Measurements from ENCODE around the gene BEGAIN.
A peak's percentile ranks its signal among the peaks of the same experiment; 100 is the strongest.

Gene BEGAIN

DNA sequence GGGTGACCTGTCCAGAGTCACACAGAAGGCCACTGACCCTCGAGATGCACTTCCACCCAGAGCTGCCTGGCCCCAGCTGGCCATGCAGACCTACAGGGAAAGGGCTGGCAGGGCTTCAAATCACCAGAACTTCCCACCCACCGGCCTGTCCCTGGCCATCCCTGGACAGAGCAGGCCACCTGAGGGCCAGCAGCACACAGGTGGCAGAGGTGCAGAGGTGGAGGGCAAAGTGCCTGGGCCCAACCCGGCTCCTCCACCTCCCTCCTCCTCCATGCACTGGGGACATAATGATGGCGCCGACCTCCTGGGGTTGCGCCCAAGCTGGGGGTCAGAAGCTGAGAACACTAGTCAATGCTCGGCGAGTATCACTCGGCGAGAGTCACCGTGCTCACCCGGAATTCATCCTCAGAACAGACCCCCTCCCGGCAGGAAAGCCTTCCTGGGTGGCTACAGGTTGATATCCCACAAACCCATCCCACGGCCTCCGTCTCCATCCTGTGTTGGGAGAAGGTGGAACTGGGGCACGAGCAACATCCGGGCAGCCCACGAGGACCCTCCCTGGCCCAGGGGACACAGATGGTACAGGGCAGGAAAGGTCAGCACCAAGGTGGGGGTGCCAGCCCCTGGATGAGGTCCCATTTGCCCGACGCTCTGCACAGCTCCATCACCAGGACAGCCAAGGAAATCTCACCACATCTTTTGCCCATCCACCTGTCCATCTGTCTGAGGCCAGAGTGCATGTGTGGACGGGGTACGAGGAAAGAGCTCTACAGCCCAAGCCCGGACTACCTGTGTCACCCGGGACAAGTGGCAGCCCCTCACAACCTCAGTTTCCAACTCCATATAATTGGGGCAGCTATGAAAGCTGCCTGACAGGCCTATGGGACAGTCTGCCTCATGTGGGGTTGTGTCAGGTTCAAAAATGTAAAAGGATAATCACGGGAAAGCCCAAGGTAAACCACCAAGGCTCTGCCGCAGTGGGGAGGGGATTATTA lies 10.8 kb downstream of the BEGAIN start:
- Histone ChIP-seq H3K27me3 (peaks cover 0 to 20% (median 8%) of the 10 kb centered on the region in 11 experiments; a peak in 14 of 22 replicates), H3K4me1 (peaks cover 4 to 55% (median 49%) of the 10 kb centered on the region in 10 experiments; a peak in 19 of 20 replicates), H3K9me3 (replicated peaks in 1 of 11) (peaks cover 0 to 11% (median 6%) of the 10 kb centered on the region in 11 experiments; a peak in 9 of 22 replicates), H4K20me1 (peaks cover 0 to 21% (median 5%) of the 10 kb centered on the region in 11 experiments; a peak in 11 of 22 replicates), H3K4me3 (no peak overlapping the region), H3K36me3 (no peaks in the 10 kb centered on the region), H3K27ac (no peak overlapping the region), H3K9ac (no peak overlapping the region), H3K4me2 (peak overlapping the region in 6 of 11 experiments; percentile 86 to 99 (median 96); a peak in 12 of 22 replicates)
- TF ChIP-seq Cebpa-rat (IDR thresholded peaks at IDR 0.05), result no peak

DNA sequence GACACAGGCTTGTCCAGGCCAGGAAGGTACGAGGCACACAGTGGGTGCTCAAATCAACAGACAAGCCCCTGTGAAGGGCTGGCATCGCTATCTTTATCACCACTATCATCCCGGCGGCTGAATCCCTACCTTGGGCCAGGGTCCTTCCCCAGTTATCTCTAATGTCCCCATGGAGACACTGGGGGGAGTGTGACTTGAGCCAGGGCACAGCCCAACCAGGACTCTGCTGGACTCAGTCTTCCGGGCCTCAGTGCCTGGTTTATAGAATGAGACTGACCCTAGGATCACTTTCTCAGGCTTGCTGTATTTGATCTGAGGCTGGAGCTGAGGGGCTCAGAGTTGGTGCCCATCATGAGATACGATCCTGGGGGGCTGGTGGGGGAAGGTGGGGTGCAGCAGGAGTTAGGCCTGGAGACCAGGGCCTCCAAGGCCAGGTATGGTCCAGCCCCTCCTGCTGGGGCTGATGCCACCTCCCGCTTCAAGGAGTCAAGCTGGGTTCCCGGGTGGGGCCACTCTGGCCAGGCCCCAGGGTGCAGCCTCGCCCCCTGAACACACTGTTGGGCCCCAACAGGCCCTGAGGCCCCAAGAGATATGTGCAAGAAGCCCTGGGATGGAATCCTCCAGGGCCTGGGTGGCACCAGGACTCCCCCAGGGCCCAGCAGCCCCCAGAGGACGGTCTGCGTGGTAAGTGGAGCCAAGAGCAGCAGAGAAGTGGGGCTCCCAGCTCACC lies 11.8 kb downstream of the BEGAIN start:
- Histone ChIP-seq H3K9ac (no peak overlapping the region; a peak in 1 of 22 replicates), H4K20me1 (peaks cover 0 to 31% (median 11%) of the 10 kb centered on the region in 11 experiments; a peak in 13 of 22 replicates), H3K27ac (peak overlapping the region in 1 of 11 experiments; percentile 2; a peak in 1 of 22 replicates), H3K9me3 (replicated peaks in 1 of 11) (peaks cover 0 to 11% (median 6%) of the 10 kb centered on the region in 11 experiments; a peak in 9 of 22 replicates), H3K4me2 (peak overlapping the region in 9 of 11 experiments; percentile 65 to 99 (median 95); a peak in 16 of 22 replicates), H3K4me1 (peaks cover 11 to 65% (median 58%) of the 10 kb centered on the region in 10 experiments; a peak in 19 of 20 replicates), H3K4me3 (no peak overlapping the region; a peak in 1 of 20 replicates), H3K36me3 (no peaks in the 10 kb centered on the region), H3K27me3 (peaks cover 7 to 29% (median 18%) of the 10 kb centered on the region in 11 experiments)
- TF ChIP-seq Cebpa-rat (IDR thresholded peaks at IDR 0.05), result no peak

DNA sequence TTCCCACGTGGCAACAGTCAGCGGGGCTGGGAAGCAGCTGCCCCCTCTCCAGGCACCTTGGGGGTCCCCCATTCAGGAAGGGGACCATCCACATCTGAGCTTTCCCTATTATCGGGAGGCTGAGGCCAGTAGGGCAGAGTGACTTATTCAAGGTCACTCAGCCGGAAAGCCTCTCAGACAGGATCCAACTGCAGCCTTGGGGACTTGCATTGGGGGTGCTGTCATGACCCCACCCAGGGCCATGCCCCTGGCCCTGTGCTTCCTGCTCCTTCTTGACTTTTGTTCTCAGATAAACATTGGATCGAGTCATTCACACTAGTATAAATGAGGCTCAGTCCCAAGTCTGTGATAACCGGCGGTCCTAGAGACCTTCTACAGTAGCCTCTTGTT lies 12.6 kb downstream of the BEGAIN start:
- H4K20me1 ChIP-seq, result peaks cover 0 to 39% (median 19%) of the 10 kb centered on the region in 11 experiments; a peak in 14 of 22 replicates
- H3K27ac ChIP-seq, result no peak overlapping the region
- no peak overlapping the region; a peak in 1 of 20 replicates for H3K4me3 ChIP-seq
- H3K36me3 ChIP-seq, result no peaks in the 10 kb centered on the region
- peaks cover 0 to 11% (median 6%) of the 10 kb centered on the region in 11 experiments; a peak in 9 of 22 replicates for H3K9me3 ChIP-seq (replicated peaks in 1 of 11)
- peak overlapping the region in 2 of 11 experiments; percentile 2 to 24; a peak in 1 of 22 replicates for H3K9ac ChIP-seq
- H3K4me2 ChIP-seq, result peak overlapping the region in 10 of 11 experiments; percentile 1 to 99 (median 91); a peak in 19 of 22 replicates
- peaks cover 11 to 72% (median 65%) of the 10 kb centered on the region in 10 experiments; a peak in 19 of 20 replicates for H3K4me1 ChIP-seq
- TF ChIP-seq Cebpa-rat (IDR thresholded peaks at IDR 0.05), result no peak
- H3K27me3 ChIP-seq, result peaks cover 15 to 37% (median 26%) of the 10 kb centered on the region in 11 experiments

DNA sequence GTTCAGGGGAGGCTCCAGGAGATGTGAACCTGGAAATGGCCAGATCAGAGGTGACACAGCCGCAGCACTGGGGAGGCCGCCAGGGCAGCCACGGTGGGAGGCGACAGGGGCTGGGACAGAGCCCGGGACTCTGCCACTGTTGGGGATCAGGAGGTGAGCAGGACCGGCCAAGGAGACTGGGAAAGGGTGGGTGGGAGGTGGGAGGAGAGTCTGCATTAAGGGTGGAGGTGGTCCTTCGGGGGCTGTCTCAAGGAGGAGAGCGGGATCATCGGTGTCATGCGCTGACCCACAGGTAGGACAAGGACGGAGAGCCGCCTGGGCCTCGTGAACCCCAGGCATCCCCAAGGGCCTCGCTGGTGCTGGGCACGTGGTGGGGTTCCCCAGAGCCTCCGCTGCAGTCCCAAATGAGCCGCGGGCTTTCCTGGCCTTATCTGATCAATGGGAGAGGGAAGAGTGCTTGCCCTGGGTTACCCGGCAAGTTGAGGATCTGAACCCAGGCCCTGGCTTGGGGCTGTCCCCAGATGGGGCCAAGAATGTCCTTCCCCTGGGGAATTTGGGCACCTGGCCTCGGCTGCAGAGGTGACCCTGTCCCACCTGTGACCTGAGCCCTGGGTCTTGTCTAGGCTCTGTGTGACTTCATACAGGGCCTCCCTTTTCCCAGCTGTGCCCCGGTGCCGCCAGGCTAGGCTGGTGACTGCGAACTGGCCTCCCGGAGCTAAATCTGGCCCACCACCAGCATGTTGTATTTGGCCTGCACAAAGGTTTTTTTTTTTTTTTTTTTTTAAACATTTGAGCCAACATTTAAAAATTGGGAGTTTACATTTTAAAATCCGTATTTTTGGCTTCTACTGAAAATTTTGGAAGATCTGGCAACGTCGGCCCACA lies 13.2 kb downstream of the BEGAIN start:
- TF ChIP-seq Cebpa-rat (IDR thresholded peaks at IDR 0.05), result no peak
- Histone ChIP-seq H3K9ac (peak overlapping the region in 4 of 11 experiments; percentile 29 to 59 (median 51); a peak in 4 of 22 replicates), H3K4me2 (peak overlapping the region in 10 of 11 experiments; percentile 21 to 99 (median 91); a peak in 18 of 22 replicates), H3K27me3 (peaks cover 22 to 44% (median 32%) of the 10 kb centered on the region in 11 experiments), H3K9me3 (replicated peaks in 1 of 11) (peaks cover 0 to 8% (median 6%) of the 10 kb centered on the region in 11 experiments; a peak in 9 of 22 replicates), H3K4me3 (peak overlapping the region in 1 of 10 experiments; percentile 2; a peak in 1 of 20 replicates), H3K36me3 (no peaks in the 10 kb centered on the region), H4K20me1 (peaks cover 0 to 45% (median 23%) of the 10 kb centered on the region in 11 experiments; a peak in 14 of 22 replicates), H3K27ac (peak overlapping the region in 3 of 11 experiments; percentile 16 to 32 (median 30); a peak in 2 of 22 replicates), H3K4me1 (peaks cover 12 to 78% (median 70%) of the 10 kb centered on the region in 10 experiments)

DNA sequence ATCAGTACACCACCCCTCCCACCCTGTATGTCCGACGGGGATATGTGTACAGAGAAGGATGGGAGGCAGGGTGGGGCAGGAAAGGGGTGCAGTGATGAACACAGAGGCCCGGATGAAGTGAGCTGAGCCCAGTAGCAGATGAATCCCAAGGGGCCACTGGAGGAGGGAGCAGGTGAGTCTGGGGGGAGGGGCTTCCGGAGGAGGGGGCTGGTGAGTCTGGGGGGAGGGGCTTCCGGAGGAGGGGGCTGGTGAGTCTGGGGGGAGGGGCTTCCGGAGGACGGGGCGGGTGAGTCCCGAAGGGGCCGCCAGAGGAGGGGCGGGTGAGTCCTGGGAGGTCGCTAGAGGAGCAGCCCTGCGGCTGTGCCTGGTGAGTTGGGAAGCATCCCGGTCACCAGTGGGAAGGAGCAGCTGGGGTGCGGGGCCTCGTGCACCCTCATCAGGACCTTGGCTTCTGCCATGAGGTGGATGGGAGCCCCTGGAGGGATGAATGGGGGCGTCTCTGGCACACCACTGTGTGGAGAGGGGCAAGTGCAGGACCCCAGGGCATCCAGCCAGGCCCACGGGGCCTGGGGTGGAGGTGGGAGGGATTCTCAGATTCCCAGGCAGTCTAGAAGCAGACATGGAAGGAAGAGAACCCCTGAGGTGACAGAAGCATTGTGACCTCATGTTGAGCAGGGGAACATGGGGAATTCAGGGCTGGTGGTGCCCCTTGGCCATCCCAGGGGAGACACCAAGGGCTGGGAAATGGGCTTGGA lies 14.0 kb downstream of the BEGAIN start:
- H3K9ac ChIP-seq, result peak overlapping the region in 4 of 11 experiments; percentile 29 to 59 (median 51); a peak in 4 of 22 replicates
- H4K20me1 ChIP-seq, result peaks cover 0 to 47% (median 28%) of the 10 kb centered on the region in 11 experiments; a peak in 14 of 22 replicates
- peak overlapping the region in 3 of 11 experiments; percentile 16 to 32 (median 30); a peak in 2 of 22 replicates for H3K27ac ChIP-seq
- no peaks in the 10 kb centered on the region for H3K36me3 ChIP-seq
- H3K4me1 ChIP-seq, result peaks cover 20 to 87% (median 79%) of the 10 kb centered on the region in 10 experiments
- peak overlapping the region in 2 of 10 experiments; percentile 2 to 26; a peak in 2 of 20 replicates for H3K4me3 ChIP-seq
- H3K4me2 ChIP-seq, result peak overlapping the region in 10 of 11 experiments; percentile 21 to 99 (median 91); a peak in 19 of 22 replicates
- peaks cover 30 to 52% (median 40%) of the 10 kb centered on the region in 11 experiments for H3K27me3 ChIP-seq
- no peaks in the 10 kb centered on the region for H3K9me3 ChIP-seq (replicated peaks in 1 of 11)
- no peak for TF ChIP-seq Cebpa-rat (IDR thresholded peaks at IDR 0.05)

DNA sequence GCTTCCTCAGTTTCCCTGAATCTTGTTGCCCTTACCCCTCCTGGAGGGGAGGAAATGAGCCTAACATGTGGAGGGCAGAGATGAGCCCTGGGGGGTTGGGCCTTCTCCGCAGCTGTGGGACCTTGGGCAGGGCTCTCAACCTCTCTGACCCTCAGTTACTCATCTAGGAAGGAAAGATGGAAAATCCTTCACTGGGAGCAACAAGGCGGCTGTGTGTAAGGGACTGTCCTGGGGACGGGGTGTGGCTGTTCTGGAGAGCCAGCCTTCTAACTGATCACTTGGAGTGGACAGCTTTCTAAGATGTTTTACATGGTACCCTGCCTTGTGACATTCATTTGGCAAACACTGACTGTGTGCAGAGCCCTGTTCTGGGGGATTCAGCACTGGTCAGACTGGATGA lies 14.7 kb downstream of the BEGAIN start:
- peaks cover 24 to 89% (median 85%) of the 10 kb centered on the region in 10 experiments for H3K4me1 ChIP-seq
- H3K9ac ChIP-seq, result no peak overlapping the region
- H3K9me3 ChIP-seq (replicated peaks in 1 of 11), result no peaks in the 10 kb centered on the region
- H3K36me3 ChIP-seq, result no peaks in the 10 kb centered on the region
- H3K4me2 ChIP-seq, result peak overlapping the region in 10 of 11 experiments; percentile 12 to 99 (median 80); a peak in 18 of 22 replicates
- no peak overlapping the region for H3K27ac ChIP-seq
- peaks cover 36 to 58% (median 47%) of the 10 kb centered on the region in 11 experiments for H3K27me3 ChIP-seq
- no peak overlapping the region for H3K4me3 ChIP-seq
- H4K20me1 ChIP-seq, result peaks cover 0 to 52% (median 28%) of the 10 kb centered on the region in 11 experiments; a peak in 15 of 22 replicates
- TF ChIP-seq Cebpa-rat (IDR thresholded peaks at IDR 0.05), result no peak

DNA sequence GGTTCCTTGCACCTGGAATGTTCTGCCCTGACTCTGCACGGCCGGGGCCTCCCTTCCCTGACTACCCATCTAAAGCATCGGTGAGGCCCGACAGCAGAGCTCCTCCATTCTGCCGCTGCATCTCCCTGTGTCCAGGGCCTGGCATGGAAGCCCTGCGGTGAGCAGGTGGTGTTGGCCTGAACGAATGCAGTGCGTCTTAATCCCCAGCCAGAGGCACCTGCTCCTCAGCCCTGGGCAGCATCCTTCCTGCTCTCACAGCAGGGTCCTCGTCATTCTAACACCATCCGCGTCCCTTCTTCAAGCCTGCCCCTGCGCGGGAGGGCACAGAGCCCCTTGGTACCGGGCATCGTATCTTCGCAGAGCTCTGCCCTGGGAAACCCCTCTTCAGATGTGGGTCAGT lies 15.4 kb downstream of the BEGAIN start:
- H3K36me3 ChIP-seq, result no peaks in the 10 kb centered on the region
- H3K4me1 ChIP-seq, result peaks cover 27 to 94% (median 91%) of the 10 kb centered on the region in 10 experiments
- peaks cover 0 to 53% (median 28%) of the 10 kb centered on the region in 11 experiments; a peak in 15 of 22 replicates for H4K20me1 ChIP-seq
- H3K9me3 ChIP-seq (replicated peaks in 1 of 11), result no peaks in the 10 kb centered on the region
- H3K4me2 ChIP-seq, result peak overlapping the region in 9 of 11 experiments; percentile 36 to 99 (median 87); a peak in 18 of 22 replicates
- TF ChIP-seq Cebpa-rat (IDR thresholded peaks at IDR 0.05), result no peak
- H3K27ac ChIP-seq, result no peak overlapping the region
- H3K4me3 ChIP-seq, result no peak overlapping the region
- no peak overlapping the region for H3K9ac ChIP-seq
- H3K27me3 ChIP-seq, result peaks cover 43 to 64% (median 54%) of the 10 kb centered on the region in 11 experiments
